Measurements from ENCODE around the gene RNU7-1.
A peak's percentile ranks its signal among the peaks of the same experiment; 100 is the strongest.

RNU7-1 gene

DNA sequence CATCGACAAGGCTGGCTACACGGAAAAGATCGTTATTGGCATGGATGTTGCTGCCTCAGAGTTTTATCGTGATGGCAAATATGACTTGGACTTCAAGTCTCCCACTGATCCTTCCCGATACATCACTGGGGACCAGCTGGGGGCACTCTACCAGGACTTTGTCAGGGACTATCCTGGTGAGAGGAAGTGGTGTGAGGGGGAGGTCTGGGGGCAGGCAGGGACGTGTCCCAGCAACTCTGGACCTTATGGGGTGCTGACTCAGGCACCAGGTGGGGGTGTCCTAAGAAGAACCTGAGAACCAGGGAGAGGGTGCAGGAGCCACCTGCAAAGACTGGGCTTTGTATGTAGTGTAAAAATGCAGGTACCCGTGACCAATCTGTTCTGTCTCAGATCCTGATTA, 24.0 kb upstream of the RNU7-1 start:
- no peak for FAIRE-seq

DNA sequence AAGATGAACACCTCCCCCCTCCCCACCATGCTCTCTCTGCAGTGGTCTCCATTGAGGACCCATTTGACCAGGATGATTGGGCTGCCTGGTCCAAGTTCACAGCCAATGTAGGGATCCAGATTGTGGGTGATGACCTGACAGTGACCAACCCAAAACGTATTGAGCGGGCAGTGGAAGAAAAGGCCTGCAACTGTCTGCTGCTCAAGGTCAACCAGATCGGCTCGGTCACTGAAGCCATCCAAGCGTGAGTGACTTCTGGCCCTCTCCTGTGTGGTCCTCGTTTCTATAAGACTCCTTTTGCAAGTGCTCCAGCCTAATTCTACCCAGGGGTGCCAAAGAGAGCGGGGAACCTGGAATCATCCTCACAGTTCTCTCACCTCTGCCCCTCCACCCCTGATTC, 22.1 kb upstream of the RNU7-1 start:
- FAIRE-seq = no peak

DNA sequence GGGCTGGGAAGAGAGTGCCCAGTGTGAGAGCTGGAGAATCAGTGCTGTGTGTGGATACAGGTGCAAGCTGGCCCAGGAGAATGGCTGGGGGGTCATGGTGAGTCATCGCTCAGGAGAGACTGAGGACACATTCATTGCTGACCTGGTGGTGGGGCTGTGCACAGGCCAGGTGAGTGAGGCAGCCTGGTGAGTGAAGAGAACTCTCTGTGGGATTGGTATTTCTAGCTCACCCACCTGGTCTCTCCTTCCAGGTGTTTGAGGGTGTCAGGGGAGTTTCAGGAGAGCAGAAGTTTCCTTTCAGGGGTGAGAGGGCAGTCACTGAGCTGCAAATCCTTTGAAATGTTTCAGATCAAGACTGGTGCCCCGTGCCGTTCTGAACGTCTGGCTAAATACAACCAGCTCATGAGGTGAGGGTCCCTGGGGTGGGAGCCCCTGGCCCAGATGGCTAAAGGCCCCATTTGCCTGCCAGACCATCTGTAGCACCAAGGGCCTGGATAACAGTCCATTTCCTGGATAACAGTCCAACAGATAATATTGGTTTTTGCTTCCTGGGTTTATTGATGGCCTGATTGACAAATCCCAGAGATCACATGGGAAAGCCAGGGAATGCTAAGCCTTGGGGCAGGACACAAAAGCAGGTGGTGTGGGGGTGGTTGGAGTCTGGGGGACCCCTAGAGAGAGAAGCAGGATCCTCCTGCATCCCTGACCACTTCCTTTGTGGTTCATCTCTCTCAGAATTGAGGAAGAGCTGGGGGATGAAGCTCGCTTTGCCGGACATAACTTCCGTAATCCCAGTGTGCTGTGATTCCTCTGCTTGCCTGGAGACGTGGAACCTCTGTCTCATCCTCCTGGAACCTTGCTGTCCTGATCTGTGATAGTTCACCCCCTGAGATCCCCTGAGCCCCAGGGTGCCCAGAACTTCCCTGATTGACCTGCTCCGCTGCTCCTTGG, 21.3 kb upstream of the RNU7-1 start:
- FAIRE-seq = no peak

DNA sequence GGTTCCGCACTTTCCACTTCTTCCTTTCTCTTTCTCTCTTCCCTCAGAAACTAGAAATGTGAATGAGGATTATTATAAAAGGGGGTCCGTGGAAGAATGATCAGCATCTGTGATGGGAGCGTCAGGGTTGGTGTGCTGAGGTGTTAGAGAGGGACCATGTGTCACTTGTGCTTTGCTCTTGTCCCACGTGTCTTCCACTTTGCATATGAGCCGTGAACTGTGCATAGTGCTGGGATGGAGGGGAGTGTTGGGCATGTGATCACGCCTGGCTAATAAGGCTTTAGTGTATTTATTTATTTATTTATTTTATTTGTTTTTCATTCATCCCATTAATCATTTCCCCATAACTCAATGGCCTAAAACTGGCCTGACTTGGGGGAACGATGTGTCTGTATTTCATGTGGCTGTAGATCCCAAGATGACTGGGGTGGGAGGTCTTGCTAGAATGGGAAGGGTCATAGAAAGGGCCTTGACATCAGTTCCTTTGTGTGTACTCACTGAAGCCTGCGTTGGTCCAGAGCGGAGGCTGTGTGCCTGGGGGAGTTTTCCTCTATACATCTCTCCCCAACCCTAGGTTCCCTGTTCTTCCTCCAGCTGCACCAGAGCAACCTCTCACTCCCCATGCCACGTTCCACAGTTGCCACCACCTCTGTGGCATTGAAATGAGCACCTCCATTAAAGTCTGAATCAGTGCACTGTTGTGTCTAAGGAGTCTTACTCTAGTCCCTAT, 20.4 kb upstream of the RNU7-1 start:
- no peak for FAIRE-seq

DNA sequence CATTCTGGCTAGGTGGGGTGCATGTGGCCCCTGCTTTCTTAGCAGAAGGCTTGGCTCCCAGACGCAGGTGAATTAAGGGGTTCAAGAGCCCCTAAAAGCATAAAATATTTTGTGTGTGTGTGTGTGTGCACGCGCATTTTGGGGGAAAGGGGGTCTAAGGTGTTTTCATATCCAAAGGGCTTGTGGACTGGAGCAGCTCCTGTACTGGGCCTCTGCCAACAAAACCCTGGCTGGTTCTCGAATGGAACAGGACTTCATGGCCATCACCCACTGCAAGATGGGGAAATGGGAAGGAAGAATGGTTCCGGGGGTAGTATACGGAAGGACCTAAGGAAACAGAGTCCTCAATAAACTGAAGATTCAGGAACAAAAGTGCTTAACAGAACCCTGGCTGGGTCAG, 19.8 kb upstream of the RNU7-1 start:
- FAIRE-seq = no peak

DNA sequence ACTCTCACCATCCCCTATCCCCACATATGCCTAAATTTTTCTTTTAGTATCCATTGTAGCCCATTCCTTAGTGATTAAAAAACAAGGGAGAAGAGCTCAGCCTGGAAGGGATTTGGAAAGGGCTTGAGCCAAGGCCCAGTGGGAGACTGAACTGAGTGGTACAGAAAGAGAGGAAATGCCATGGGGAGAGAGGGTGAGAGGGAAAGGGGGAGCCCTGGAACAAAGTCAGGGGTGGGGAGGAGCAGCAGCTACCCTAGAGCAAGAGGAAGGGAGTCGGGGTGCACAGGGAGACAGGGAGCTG, 18.4 kb upstream of the RNU7-1 start:
- FAIRE-seq = no peak

DNA sequence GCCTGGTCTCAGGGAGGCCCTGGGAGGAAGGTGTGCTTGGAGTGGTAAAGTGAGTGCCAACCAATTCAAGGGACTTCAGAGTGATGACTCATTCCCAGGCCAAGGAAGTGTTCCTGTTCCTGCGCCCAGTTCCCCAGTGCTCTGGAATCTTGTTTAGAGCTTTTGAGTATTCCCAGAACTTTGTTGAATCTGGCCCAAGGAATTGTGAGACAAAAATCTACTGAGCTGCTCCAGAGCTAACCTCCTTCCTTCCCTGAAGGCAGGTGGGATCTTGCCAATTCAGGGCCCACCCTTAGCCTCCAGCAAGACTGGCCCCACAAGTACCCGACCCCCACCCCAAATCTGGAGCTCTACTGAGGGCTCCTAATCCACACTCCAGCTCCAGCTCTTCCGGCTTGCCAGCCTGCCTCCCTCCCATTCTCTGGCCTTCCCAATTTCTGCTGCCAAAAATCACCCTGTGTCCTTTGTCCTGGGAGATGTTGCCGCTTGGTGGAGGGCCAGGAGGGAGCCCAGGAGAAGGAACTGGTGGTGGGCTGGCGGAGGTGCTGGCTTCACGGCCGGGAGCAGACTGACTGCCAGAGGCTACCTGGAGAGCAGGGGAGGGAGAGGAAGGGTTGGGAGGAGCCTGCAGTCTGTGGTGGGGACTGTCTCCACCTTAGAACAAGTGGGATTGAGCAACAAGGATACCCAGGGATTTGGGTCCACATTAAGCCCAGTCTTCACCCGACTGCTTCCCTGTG, 17.9 kb upstream of the RNU7-1 start:
- FAIRE-seq = no peak

DNA sequence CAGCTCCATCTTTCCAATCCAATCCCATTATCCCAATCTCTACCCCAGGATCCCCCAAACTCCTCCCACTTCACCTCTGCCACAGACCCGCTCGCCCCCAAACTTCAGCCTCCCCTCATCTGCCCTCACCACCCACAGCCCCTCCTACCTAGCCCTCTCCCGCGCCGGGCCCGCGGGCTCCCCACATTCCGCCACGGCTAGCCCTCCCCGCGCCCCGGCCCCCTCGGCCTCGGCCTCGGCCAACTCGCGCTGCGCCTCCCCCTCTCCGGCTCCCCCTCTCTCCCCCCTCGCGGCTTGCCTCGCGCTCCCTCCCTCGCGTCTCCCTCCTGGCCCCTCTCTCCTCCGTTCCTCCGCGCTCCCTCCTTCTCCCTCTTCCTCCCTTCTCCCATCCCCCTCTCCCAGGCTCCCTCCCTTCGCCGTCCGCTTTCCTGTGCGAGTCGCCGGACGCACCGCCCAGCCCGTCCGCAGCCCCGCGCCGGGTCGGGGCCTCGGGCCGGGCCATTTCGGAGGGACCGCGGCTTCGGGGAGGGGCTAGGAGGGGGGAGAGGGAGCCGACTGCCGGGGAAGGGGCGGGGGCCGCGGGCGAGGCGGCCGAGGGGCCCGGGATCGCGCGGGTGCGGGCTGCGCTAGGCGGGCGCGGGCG, 16.1 kb upstream of the RNU7-1 start, which contains the start of gene ATN1:
TSS of gene ATN1 (plus strand) at position 581 of the 643 bp plus-strand sequence. CDS start 6,043 bp downstream, outside the sequence.
- no peak for FAIRE-seq

DNA sequence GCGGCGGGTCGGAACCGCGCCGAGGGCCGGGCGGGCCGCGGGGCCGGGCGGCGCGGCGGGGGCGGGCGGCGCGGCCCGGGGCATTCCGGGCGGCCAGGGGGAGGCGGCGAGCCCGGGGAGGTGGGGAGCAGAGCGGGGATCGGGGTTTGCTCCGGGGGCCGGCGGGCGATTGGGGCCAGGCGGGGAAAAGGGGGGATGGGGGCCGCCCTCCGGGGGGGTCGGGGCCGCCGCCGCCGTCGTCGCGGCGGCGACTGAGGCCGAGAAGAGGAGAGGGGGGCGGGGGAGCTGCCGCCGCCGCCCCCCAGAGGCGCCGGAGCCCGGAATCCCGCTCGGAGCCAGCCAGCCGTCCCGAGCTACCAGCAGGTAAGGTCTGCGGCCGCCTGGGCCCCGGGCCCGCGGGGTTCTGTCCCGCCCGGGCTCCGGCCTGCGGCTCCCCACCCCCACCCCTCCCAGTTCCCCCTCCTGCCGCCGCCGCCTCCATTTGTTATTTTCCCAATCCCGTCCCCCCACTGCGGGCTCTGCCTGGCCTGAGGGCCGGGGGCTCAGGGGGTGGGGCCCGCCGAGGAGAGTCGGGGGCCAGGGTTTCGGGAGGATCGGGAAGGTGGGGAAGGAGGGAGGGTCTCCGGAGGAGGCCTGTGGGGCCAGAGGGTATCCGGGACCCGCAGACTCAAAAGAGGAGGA, 15.5 kb upstream of the RNU7-1 start:
- FAIRE-seq = no peak

DNA sequence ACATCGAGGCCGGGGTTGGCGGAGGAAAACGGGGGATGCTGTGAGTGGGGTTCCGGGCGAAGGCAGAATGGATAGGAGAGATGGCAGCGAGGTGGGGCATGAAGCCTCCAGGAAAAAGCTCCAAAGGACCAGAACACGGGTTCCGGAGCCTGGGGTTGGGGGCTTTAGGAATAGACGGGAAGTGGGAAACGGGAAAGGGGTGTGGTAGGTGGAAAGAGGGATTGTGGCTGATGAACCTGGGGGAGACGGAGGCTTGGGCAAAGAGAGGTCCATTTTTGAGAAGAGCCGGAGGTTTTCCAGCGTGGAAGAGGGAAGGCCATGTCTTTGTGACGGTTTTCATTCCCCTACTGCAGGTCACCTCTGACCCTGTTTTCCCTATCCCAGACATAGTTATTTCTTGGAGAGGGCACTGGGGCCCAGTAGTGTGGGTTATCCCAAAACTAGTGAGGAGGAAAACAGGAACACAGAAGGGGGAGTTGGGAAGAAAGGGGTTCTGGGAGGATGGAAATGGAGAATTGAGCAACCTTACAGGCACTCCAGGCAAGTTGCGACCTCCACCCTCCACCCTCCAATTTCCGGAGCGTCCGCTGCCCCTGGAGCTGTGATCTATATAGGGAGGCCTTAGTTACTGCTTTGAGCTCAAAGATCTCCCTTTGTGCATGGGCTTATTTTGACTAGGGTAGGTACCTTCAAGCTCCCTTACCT, 14.8 kb upstream of the RNU7-1 start:
- FAIRE-seq = no peak

DNA sequence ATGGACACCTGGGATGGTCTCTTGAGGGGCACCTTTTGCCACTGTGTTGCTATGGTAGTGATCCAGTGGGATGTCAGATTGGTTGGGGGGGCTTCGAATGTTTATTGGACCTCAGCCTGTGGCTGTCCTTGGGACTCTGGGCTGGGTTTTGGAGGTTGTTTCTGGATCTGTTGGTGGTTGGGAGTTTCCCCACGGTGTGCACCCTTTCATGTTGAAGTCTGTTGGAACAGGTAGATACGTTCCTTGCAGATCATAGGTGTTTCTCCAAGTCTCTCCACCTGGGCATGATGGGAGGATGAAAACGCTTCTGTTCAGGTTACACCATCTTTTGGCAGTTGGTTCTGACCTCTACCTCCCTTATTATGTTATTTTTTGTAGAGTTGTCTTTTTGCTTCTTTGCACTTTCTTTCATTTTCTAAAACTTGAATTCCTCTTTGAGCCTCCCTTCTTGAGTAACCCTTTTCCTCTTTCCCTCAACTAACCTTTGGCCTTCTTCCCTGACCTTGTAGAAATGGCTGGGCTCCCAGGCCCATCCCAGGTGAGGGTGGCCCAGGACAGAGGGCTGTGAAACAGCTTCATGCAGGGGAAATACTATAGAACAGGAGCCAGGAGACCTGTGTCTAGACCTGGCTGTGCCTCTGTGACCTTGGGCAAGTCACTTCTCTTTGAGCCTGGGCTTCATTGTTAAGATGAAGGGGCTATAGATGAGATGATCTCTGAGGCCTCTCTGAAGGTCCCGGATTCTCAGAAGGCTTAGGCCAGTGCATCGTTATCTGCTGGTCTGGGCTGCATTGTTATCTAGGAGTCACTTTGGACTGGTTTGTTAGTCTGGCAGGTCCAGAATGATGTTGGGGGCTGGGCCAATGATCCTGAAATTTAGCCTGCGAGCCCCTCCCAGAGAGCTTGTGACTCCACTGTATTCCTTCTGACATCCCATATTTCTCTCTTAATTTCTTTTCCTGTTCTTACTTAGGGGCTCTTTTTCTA, 13.9 kb upstream of the RNU7-1 start:
- no peak for FAIRE-seq

DNA sequence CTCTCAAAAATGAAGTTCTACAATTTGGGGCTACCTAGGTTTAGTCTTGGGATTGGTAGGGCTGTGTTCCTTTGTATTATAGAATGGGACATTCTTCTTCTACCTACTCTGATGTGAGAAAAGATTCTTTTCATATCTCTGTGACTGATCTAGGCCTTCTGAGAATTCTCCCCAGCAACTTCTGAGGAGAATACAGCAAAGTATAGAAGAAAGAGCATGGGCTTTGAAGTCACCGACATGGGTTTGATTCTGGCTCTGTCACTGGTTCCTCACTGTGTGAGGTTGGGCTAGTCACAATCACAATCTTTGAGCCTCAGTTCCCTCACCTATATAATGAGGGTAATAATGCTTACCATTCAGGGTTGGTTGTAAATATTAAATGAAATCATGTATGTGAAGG, 10.8 kb upstream of the RNU7-1 start:
- no peak for FAIRE-seq

DNA sequence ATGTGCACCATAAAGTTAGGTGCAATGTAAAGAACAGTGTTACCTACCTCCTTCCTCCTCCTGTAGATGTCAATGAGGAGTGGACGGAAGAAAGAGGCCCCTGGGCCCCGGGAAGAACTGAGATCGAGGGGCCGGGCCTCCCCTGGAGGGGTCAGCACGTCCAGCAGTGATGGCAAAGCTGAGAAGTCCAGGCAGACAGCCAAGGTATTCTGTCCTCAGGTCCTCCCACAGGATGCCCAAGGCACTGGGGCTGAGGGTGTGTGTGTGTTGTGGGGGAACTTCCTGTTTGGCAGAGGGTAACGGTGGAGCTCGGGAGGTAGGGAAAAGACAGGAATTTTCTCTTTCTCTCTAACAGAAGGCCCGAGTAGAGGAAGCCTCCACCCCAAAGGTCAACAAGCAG, 9.5 kb upstream of the RNU7-1 start:
- FAIRE-seq = no peak

DNA sequence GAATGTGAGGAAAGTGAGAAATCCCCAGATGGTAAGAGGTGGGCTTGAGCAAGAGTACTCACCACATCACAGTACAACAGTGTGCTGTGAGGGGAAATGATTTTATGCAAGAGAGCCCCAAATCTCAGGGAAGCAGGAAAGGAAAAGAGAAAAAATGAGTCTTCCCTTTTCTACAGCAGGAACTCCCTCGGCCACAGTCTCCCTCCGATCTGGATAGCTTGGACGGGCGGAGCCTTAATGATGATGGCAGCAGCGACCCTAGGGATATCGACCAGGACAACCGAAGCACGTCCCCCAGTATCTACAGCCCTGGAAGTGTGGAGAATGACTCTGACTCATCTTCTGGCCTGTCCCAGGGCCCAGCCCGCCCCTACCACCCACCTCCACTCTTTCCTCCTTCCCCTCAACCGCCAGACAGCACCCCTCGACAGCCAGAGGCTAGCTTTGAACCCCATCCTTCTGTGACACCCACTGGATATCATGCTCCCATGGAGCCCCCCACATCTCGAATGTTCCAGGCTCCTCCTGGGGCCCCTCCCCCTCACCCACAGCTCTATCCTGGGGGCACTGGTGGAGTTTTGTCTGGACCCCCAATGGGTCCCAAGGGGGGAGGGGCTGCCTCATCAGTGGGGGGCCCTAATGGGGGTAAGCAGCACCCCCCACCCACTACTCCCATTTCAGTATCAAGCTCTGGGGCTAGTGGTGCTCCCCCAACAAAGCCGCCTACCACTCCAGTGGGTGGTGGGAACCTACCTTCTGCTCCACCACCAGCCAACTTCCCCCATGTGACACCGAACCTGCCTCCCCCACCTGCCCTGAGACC, 8.0 kb upstream of the RNU7-1 start:
- FAIRE-seq = no peak

DNA sequence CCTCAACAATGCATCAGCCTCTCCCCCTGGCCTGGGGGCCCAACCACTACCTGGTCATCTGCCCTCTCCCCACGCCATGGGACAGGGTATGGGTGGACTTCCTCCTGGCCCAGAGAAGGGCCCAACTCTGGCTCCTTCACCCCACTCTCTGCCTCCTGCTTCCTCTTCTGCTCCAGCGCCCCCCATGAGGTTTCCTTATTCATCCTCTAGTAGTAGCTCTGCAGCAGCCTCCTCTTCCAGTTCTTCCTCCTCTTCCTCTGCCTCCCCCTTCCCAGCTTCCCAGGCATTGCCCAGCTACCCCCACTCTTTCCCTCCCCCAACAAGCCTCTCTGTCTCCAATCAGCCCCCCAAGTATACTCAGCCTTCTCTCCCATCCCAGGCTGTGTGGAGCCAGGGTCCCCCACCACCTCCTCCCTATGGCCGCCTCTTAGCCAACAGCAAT, 7.4 kb upstream of the RNU7-1 start:
- no peak for FAIRE-seq

DNA sequence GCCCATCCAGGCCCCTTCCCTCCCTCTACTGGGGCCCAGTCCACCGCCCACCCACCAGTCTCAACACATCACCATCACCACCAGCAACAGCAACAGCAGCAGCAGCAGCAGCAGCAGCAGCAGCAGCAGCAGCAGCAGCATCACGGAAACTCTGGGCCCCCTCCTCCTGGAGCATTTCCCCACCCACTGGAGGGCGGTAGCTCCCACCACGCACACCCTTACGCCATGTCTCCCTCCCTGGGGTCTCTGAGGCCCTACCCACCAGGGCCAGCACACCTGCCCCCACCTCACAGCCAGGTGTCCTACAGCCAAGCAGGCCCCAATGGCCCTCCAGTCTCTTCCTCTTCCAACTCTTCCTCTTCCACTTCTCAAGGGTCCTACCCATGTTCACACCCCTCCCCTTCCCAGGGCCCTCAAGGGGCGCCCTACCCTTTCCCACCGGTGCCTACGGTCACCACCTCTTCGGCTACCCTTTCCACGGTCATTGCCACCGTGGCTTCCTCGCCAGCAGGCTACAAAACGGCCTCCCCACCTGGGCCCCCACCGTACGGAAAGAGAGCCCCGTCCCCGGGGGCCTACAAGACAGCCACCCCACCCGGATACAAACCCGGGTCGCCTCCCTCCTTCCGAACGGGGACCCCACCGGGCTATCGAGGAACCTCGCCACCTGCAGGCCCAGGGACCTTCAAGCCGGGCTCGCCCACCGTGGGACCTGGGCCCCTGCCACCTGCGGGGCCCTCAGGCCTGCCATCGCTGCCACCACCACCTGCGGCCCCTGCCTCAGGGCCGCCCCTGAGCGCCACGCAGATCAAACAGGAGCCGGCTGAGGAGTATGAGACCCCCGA, 6.8 kb upstream of the RNU7-1 start:
- no peak for FAIRE-seq

DNA sequence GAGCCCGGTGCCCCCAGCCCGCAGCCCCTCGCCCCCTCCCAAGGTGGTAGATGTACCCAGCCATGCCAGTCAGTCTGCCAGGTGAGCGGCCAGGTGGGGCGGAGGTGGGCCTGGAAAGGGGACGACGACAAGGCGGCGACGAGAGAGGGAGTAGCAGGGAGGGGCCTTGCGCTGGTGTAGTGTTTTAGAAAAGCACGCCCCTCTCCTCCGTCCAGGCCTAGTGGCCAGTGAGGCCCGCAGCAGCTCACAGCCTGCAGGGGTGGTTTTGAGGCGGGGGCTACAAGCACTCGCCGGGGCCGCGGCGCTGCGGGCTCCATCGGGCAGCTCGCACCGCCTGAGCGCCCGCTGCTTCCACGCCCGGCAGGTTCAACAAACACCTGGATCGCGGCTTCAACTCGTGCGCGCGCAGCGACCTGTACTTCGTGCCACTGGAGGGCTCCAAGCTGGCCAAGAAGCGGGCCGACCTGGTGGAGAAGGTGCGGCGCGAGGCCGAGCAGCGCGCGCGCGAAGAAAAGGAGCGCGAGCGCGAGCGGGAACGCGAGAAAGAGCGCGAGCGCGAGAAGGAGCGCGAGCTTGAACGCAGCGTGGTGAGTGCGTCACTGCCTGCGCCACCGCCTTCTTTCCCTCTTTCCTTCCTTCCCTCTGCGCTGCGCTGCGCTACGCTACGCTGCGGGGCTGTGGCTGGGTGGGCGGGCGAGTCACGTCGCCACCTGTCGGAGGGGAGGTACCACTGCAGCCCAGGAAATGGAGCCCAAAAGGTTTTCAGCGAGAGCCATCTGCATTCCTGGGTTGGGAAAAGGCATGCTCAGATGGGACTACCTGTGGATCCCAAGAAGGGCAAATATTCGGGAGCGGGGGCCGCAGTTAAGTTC, 5.9 kb upstream of the RNU7-1 start:
- FAIRE-seq = peak; percentile 90

All from TTC549 (cell line).